CD4-positive, alpha-beta T cell treated with Interferon gamma for 1 hour (primary cell): Measurements from ENCODE around the gene ACO1.

Experiments used
- DNase-seq: peaks from one replicate; pipeline ENCODE4 v3.0.0-alpha.2; 2020

Gene ACO1

GRCh38 chr9:32384002-32384363 is 460 bp upstream of the ACO1 start:
- DNase-seq, result no peak

DNA sequence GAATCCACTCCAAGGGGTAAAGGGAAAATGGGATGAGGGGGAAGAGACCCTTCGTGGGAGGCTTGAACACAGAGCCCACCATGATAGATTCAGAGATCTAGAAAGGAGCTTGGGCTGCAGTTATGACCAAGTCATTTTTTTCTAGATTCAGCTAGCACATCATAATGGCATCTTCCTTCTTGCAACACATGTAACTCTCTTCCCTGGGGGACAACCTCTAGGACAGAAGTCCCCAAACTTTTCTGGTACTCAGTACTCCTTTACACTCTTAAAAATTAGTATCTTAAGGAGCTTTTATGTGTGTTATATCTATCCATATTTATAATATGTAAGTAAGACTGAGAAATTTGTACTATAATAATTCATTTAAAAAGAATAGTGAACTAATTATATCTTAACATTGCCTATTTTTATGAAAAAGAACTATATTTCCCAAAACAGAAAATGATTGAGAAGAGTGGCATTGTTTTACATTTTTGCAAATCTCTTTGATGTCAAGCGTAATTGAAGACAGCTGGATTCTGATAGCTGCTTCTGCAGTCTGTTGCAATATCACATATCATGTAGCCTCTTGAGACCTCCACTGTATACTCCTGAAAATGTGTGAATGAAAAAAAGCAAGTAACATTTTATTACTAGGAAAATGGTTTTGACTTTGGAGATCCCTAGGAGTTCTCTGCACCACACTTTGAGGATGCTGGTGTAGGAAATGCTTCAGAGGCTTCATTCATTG is 875 bp downstream of the ACO1 start:
- DNase-seq, result no peak

DNA sequence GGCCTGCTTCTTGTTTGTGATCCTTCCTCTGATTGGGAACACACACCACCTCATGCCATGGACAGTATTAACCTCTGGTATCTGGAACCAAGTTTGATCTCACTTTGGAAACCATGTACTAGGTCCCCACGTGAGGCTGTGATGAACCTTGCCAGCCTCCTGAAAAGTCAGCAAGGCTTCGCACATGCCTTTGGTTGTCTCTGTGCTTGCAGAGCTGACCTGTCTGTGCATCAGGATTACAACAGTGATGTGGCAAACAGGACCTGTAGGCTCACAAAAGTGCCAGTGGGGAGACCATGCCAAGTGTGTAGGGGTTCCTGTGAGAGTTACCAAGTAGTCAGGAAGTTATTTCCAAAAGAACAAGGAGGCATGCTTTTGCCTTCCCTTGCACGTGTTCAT is 1.4 kb downstream of the ACO1 start:
- no peak for DNase-seq

DNA sequence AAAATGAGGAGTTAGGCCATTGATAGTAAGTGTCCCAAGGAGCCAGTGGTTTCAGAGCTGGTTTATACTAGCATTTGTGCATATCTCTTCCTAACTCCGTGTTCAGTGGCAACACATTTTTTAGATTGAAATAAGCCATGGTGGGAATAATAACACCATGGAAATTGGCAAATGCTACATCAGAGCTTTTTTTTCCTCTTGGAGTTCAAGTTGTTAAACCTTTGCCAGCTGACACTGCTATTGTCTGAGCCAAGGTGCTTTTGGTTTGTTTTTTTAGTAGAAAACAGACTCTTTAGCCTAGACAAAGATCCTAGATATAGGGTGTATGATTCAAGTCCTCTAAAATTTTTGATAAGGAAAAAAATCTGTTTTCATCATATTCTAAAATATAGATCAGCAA is 2.8 kb downstream of the ACO1 start:
- DNase-seq, result no peak

DNA sequence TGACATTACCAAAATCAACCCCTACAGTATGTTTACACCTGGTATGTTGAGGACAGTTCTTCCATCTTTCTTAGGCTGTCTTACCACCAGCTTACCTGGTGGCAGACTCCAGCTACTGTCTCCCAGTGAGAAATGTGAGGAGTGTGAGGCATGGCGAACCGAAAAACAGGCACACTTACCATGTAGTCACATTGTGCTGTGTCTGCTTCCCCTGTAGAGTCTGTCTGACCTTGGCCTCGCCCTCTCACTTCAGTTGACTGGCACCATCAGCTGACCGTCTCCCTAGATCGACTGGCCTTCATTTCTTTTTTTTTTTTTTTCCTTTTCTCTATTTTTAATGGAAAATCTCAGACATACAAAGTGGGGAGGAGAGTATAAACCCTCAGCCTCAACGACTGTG is 4.9 kb downstream of the ACO1 start:
- DNase-seq, result no peak

DNA sequence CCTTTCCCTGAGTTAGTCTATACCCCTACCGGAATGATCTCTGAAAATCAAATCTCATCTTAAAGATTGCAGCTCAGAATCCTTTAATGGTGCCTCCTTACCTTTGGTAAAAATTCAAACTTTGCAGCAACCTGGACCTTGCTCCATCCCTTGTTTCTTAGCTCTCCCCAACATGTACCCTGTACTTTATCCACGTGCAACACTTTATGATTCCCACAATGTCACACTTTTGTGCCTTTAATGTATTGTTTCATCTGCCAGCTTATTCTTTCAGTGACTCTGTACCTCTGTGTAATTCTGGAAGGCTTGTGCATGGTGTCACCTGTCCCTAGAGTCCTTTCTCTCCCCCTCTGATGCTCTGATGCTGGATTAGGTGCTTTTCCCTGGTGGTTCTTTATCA is 9.5 kb downstream of the ACO1 start:
- no peak for DNase-seq

- no peak for DNase-seq
Observed at GRCh38 chr9:32394381-32395049, 10.1 kb downstream of the ACO1 start.

- no peak for DNase-seq
Observed at GRCh38 chr9:32395510-32396216, 11.2 kb downstream of the ACO1 start.

GRCh38 chr9:32398207-32398606 is 13.8 kb downstream of the ACO1 start:
- no peak for DNase-seq

GRCh38 chr9:32399110-32399815 is 14.8 kb downstream of the ACO1 start:
- no peak for DNase-seq

DNA sequence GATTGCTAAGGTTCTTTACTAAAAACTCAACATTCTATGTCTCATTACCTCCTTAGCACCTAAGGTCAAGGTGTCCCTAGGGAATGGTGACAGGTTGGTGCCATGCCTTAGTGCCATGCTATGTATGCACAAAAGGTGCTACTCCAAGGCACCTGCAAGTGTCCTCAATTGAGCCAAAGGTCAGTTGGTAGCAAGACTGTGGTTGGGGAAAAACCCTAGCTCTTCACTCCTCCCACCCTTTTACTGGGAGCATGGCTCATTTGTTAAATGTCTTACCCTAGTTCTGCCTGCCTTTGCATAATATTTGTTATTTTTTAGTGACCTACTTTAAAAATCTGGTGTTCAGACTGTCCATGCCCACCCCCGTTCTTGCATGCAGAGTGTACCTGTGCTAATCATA is 17.0 kb downstream of the ACO1 start:
- no peak for DNase-seq

GRCh38 chr9:32403567-32404260 is 19.3 kb downstream of the ACO1 start:
- DNase-seq, result no peak

GRCh38 chr9:32404402-32404801 is 20.0 kb downstream of the ACO1 start:
- no peak for DNase-seq

GRCh38 chr9:32404856-32405255 is 20.4 kb downstream of the ACO1 start:
- no peak for DNase-seq

DNA sequence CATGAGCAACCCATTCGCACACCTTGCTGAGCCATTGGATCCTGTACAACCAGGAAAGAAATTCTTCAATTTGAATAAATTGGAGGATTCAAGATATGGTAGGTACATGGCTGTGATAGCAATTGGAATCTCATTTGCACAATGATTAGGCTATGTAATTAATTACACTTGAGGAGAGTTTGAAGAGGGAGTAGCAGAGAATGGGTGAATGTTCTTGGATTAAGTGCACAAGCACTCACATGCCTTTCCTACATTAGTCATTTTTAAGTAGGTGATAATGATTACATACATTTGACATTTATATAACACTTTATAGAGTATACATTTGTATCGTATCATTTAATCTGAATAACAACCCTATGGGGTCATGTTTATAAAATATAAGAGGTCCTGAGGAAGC is 21.1 kb downstream of the ACO1 start:
- no peak for DNase-seq

GRCh38 chr9:32406046-32406445 is 21.6 kb downstream of the ACO1 start:
- no peak for DNase-seq

GRCh38 chr9:32411753-32412152 is 27.3 kb downstream of the ACO1 start:
- DNase-seq, result no peak

- DNase-seq, result no peak
Observed at GRCh38 chr9:32412440-32412839, 28.0 kb downstream of the ACO1 start.

DNA sequence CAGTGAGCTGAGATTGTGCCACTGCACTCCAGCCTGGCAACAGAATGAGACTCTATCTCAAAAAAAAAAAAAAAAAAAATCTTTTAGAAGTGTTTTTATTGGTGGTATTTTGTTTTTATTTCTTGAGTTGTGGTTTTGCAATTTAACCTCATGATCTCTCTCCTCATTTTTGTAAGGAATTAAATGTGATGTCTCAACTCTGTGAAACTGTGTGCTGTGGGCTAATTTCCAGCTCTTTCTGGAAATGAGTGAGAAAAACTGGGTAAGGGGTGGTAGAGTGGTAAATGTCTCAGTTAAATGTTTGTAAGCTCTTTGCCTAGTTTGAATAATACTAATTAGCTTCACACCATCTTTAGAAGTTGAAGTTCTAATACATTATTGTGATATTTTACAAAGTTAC is 29.0 kb downstream of the ACO1 start:
- DNase-seq, result no peak

GRCh38 chr9:32414856-32415255 is 30.4 kb downstream of the ACO1 start:
- DNase-seq, result no peak

- no peak for DNase-seq
Observed at GRCh38 chr9:32419921-32420320, 35.5 kb downstream of the ACO1 start.

DNA sequence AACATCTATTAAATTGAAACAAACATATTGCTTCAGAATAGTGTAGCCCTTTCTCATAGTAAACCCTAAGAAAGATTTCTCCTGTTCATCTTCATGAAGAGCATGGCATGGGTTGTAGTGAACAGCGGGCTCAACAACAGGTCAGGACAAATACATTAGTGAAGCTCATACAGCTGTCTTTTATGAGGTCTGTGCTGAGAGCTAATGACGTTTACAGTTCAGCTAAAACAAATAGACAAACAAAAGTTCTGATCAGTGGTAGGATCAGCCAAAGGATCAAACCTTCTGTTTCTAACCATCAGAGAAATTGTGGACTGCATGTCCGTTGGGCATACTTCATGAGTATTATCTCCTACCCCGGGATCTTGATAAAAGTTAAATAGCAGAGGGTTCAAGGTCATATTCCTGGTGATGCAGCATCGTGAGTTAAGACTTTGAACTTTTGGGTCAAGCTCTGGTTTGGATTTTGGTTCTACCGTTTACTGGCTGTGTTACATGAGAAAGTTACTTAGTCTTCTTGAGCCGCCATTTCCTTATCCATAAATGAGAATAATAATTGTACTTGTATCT is 37.9 kb downstream of the ACO1 start:
- no peak for DNase-seq

DNA sequence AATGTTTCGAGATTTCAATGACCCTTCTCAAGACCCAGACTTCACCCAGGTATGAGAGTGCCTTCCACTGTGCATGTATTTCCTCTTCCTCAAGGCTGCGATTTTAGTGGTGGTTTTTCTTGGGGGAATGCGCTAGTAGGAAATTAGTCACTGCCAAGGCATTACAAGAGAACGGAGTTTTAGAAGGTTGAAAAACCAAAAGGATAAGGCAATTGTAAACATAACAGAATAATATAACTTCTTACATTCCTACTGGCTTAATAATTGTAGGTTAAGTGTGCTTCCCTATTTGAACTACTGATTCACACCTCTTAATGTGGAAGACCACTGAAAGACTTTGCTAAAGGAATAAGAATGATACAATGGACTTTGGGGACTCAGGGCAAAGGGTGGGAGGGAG is 38.9 kb downstream of the ACO1 start:
- no peak for DNase-seq
